Endothelial cell of umbilical vein (primary cell): Measurements from ENCODE around the gene SRPX. TPM values are rescaled to one million over a fixed set of nuclear protein-coding genes. Genes with fewer than 3 reads are reported as not detected.

Experiments used
- BruUV-seq: library from RNA; stranded (reverse); fragments of 400-500 nt; replicated peaks from 2 replicates; lab custom pipeline; 2021; lab: Mats Ljungman, UMichigan
- CTCF ChIA-PET: fragments of 300-600, 350-600 bp; sonication (Branson Sonifier 250); formaldehyde crosslinking; loops from one replicate; lab custom pipeline; 2021; ENCODE audit warnings: antibody characterized with exemption, inconsistent platforms; lab: Charles Lee
- POLR2A ChIA-PET: fragments of 300-600, 350-600 bp; sonication (Branson Sonifier 250); formaldehyde crosslinking; loops from one replicate; lab custom pipeline; 2021; ENCODE audit warnings: antibody characterized with exemption, inconsistent platforms; lab: Charles Lee
- DNase-seq: peaks from one replicate; pipeline ENCODE4 v3.0.0-alpha.2; 2011; ENCODE audit warnings: low read depth, low spot score
- FAIRE-seq: peaks from 2 replicates; lab custom pipeline; 2011; peaks lifted over from hg19 to GRCh38; lab: Jason Lieb, UNC
- H2AFZ ChIP-seq: 2 replicates; pipeline ENCODE4 v1.6.0; 2012; ENCODE audit warnings: low read depth, low read length, control low read depth, inconsistent platforms
- H3K27ac ChIP-seq: 2 replicates; pipeline ENCODE4 v1.5.1; 2011; ENCODE audit warnings: low read depth, mild to moderate bottlenecking, control low read depth, low read length, moderate library complexity; ENCODE audit not compliant: insufficient read depth
- H3K27me3 ChIP-seq, 2 experiments: 2 replicates each; pipeline versions ENCODE4 v1.6.0 to v1.6.1; 2011; ENCODE audit warnings: low read length in 2 of 2, mixed read lengths in 1 of 2; ENCODE audit not compliant: control insufficient read depth in 2 of 2, insufficient read depth in 2 of 2
- H3K36me3 ChIP-seq, 2 experiments: 2 replicates in 1 of 2; 3 replicates in 1 of 2; pipeline ENCODE4 v1.5.1; 2011; ENCODE audit warnings: low read length in 2 of 2, mild to moderate bottlenecking in 1 of 2, moderate library complexity in 1 of 2; ENCODE audit not compliant: control insufficient read depth in 2 of 2, insufficient read depth in 2 of 2; ENCODE audit errors: extremely low read depth in 1 of 2
- H3K4me1 ChIP-seq: 3 replicates; pipeline ENCODE4 v1.5.1; 2011; ENCODE audit warnings: mild to moderate bottlenecking, low read length; ENCODE audit not compliant: control insufficient read depth, insufficient read depth; ENCODE audit errors: extremely low read depth
- H3K4me2 ChIP-seq: 2 replicates; pipeline ENCODE4 v1.6.1; 2011; ENCODE audit warnings: low read length, control low read depth, mixed read lengths; ENCODE audit not compliant: insufficient read depth
- H3K4me3 ChIP-seq, 3 experiments: fragments of 200-600 bp in 1 of 3; sonication (generic), shearing (Covaris generic) in 1 of 3; replicated peaks in 1 of 3; 2 replicates each; pipeline ENCODE4 v1.5.1; 2011 to 2016; ENCODE audit warnings: control low read depth in 3 of 3, low read length in 3 of 3, mild to moderate bottlenecking in 2 of 3, inconsistent platforms in 1 of 3, low read depth in 1 of 3, moderate library complexity in 1 of 3; ENCODE audit not compliant: insufficient read depth in 1 of 3
- H3K79me2 ChIP-seq: 2 replicates; pipeline ENCODE4 v1.6.0; 2012; ENCODE audit warnings: low read length, inconsistent platforms; ENCODE audit not compliant: control insufficient read depth, insufficient read depth
- H3K9ac ChIP-seq: replicated peaks from 2 replicates; pipeline ENCODE3; 2011; ENCODE audit warnings: low read length, control low read depth; ENCODE audit not compliant: insufficient read depth; ENCODE audit errors: extremely low read depth
- H3K9me1 ChIP-seq: replicated peaks from 3 replicates; pipeline ENCODE4 v1.6.0; 2011; ENCODE audit warnings: mild to moderate bottlenecking, low read length; ENCODE audit not compliant: control insufficient read depth, insufficient read depth; ENCODE audit errors: extremely low read depth
- H3K9me3 ChIP-seq: replicated peaks from 2 replicates; pipeline ENCODE4 v1.5.1; 2012; ENCODE audit warnings: low read length, inconsistent platforms; ENCODE audit not compliant: control insufficient read depth, insufficient read depth
- H4K20me1 ChIP-seq: replicated peaks from 2 replicates; pipeline ENCODE3; 2011; ENCODE audit warnings: mild to moderate bottlenecking, low read length; ENCODE audit not compliant: control insufficient read depth, insufficient read depth; ENCODE audit errors: extremely low read depth
- FOS ChIP-seq: IDR thresholded peaks from 2 replicates; pipeline ENCODE4 v1.6.1; 2011; ENCODE audit warnings: mild to moderate bottlenecking, low read length, moderate library complexity, borderline replicate concordance; ENCODE audit not compliant: insufficient read depth
- MAX ChIP-seq: IDR thresholded peaks from 2 replicates; pipeline ENCODE4 v1.6.1; 2011; ENCODE audit not compliant: insufficient read depth, insufficient read length
- MYC ChIP-seq: IDR thresholded peaks from one replicate; pipeline ENCODE4 v1.6.1; 2011; ENCODE audit warnings: mild to moderate bottlenecking, low read depth, low read length
- POLR2A ChIP-seq: IDR thresholded peaks from 2 replicates; pipeline ENCODE4 v1.6.1; 2012; ENCODE audit warnings: low read depth, mild to moderate bottlenecking, control low read depth, low read length
- dilution Hi-C: fragments of 300-500 bp; cut with MboI; formaldehyde crosslinking; loops from one replicate; pipeline ENCODE4 v1.15.0; 2019; ENCODE audit warnings: low sequenced_read_pairs; ENCODE audit not compliant: extremely low pct_ligation_motif_present
- intact Hi-C: fragments of 100-400 bp; cut with micrococcal nuclease; formaldehyde crosslinking; loops from one replicate; pipeline ENCODE4 v1.10.0; 2022
- polyA plus RNA-seq, 4 experiments: library from polyadenylated mRNA; depleted of rRNA in 3 of 4; stranded (reverse) in 3 of 4; unstranded in 1 of 4; fragments of >200 nt; gene quantifications; 2 replicates each; pipeline versions ENCODE4 v1.2.1 to v1.2.3, GENCODE V29; 2011 to 2012; ENCODE audit warnings: missing spikeins in 1 of 4
- total RNA-seq: library from RNA; stranded (reverse); gene quantifications from 2 replicates; pipeline ENCODE4 v1.2.3, GENCODE V29; 2021

The SRPX gene
- total and polyA plus RNA-seq, 2 donors (not counting 3 experiments of a cell fraction or from before 2014, with no cell fraction given) = 104 to 140 TPM

GRCh38 chrX:38108364-38108763, 112.3 kb downstream of the SRPX start:
- ChIA-PET CTCF (no interaction called here), POLR2A (no interaction called here)
- H3K4me2 ChIP-seq = peak overlapping the region; percentile 42
- no peak overlapping the region for H3K9ac ChIP-seq
- H3K27me3 ChIP-seq = no peaks in the 10 kb centered on the region
- H3K4me3 ChIP-seq = no peak overlapping the region
- intact Hi-C loops (no loop called here), dilution Hi-C loops (no loop called here)
- peaks cover 14% of the 10 kb centered on the region for H3K4me1 ChIP-seq
- FAIRE-seq = peak; percentile 42
- no peaks in the 10 kb centered on the region for H3K9me1 ChIP-seq
- H4K20me1 ChIP-seq = no peaks in the 10 kb centered on the region
- no peak overlapping the region for H2AFZ ChIP-seq
- H3K36me3 ChIP-seq = no peaks in the 10 kb centered on the region
- BruUV-seq = no TSS peak
- no peaks in the 10 kb centered on the region for H3K79me2 ChIP-seq
- TF ChIP-seq MAX (no peak), FOS (no peak), POLR2A (no peak), MYC (no peak)
- H3K27ac ChIP-seq = peak overlapping the region; percentile 29
- DNase-seq = peak; percentile 43
- no peaks in the 10 kb centered on the region for H3K9me3 ChIP-seq

GRCh38 chrX:38106991-38107655, 113.5 kb downstream of the SRPX start:
- Histone ChIP-seq H3K79me2 (no peaks in the 10 kb centered on the region), H3K9me1 (no peaks in the 10 kb centered on the region), H3K27me3 (no peaks in the 10 kb centered on the region), H3K9me3 (no peaks in the 10 kb centered on the region), H2AFZ (no peak overlapping the region), H3K4me3 (no peak overlapping the region), H3K9ac (no peak overlapping the region), H3K4me1 (peaks cover 14% of the 10 kb centered on the region), H4K20me1 (no peaks in the 10 kb centered on the region), H3K36me3 (no peaks in the 10 kb centered on the region), H3K4me2 (no peak overlapping the region), H3K27ac (no peak overlapping the region)
- FAIRE-seq (peak; percentile 49), DNase-seq (no peak)
- intact Hi-C loops = no loop called here
- no peak for TF ChIP-seq POLR2A
- TF ChIP-seq MYC = no peak
- TF ChIP-seq MAX = no peak
- BruUV-seq = no TSS peak
- POLR2A ChIA-PET = no interaction called here
- dilution Hi-C loops = no loop called here
- CTCF ChIA-PET = no interaction called here
